ENCODE data around the gene HS6ST2.

HS6ST2 gene

DNA sequence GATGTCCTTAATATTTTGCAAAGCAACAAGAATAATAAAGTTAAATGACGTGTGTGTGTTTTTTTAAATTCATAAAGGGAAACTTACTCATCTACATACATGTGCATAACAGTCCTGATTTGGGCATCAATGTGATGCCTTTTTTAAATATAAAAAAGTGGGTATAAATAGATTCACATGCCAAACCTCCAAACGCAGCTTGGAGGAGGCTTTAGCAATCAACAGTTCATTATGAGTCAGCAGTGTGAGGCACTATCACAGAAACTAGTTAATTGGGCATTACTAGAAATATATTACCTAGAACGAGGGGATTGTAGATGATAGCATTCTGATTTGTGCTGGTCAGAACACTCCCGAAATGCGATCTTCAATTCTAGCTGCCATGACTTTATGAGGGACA lies 115.1 kb downstream of the HS6ST2 start:
- DNase-seq: no peak

DNA sequence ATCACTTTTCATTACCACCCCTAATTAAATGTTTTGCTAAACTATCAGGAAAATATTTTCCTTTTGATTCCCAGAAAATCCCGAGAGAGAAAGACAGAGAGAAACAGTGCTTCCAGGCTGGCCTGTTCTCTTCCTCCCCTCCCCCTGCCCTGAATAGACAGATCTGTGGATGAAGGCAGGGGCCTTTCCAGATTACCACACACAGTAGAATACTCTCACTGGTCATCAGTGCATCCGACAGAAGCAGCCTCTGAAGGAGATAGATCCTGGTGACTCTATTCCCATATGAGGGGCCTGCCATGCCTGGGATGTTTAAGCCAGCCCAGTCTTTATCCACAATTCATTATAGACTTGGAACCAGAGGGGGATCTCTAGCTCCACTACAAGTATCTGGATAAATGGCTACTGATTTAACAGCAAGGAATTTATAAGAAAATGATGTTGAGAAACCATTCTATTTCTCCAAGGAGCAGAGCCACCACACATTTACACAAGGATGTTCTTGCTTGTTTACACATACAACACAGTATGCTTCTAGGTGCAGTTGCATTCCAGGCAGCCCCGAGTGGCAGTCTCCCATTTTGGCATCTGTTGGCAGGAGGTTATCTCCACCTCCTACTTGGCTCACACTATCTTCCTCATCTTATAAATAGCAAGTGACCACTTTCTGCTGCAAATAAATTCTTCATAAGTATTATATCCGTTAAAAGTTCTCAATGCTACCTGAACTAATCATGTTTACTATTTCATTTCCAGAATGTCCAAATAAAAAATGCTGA lies 115.8 kb downstream of the HS6ST2 start:
- no peak for DNase-seq

DNA sequence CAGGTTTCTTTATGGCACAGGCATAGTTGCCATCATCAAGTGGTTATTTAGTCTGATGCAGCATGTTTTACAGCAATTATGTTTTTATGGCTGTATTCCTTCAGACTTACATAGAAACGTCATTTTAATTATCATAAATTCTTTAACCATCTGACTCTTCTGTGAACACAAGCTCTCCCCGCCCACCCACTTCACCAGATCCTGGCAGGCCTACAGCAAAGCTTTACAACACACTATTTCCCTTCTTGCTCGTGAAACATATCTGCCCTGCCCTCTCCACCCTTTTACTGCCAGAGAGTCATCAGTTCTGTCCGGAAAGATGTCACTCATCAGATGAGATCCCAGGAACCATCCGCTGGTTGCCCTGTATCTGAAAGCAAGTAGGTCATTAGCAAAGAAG lies 120.5 kb downstream of the HS6ST2 start:
- no peak for DNase-seq

DNA sequence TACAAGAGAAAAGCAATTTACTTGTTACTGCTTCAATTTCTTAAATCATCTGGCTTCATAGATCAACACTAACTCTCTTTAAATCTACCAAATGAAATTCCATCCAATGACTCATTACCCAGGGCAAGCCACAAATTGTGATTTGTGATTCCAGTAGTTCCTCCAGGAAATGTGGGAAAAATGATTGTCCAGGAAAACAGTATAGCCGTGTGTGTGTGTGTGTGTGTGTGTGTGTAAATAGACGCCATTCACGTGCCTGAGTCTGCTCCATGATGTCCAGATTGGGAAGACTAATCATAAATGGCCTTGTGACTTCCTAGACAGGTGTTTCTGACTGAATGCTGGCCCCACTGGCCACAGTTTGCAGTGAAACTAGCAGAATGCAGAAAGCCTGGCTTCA lies 121.3 kb downstream of the HS6ST2 start:
- no peak for DNase-seq

DNA sequence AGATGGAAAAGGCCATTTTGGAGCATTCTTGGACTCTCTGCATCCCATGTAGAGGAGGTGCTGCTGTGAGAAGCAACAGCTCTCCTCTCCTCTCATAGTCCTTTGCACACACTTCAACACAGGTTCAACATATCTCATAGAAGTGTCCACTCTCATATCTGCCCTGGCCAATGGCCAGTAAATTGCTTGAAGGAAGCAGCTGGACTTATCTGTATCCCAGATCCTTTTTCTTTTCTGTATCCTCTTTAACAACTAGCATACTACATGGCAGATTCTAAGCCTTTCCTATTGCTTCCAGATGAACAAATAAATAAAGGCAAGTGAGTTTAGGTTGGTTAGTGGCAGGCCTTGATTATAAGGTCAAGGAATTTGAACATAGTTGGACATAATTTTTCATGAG lies 122.0 kb downstream of the HS6ST2 start:
- no peak for DNase-seq

DNA sequence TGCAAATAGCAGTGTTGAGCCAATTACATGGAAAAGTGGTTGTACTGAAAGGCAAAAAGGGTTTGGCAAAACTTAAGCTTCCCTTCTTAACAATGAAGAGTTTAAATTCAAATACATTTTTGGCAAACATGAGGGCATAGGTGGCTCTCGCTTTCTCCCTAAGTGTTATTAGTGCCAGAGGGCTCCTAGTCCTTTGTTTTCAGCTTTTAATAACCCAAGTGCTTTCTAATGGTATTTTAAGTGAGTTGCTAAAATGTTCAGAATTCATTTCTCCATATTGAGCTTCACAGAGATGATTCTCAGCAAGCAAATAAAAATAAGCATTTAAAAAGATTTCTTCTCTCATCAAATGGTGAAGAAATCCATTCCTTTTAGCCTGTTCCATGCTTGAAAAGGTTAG lies 123.7 kb downstream of the HS6ST2 start:
- no peak for DNase-seq

DNA sequence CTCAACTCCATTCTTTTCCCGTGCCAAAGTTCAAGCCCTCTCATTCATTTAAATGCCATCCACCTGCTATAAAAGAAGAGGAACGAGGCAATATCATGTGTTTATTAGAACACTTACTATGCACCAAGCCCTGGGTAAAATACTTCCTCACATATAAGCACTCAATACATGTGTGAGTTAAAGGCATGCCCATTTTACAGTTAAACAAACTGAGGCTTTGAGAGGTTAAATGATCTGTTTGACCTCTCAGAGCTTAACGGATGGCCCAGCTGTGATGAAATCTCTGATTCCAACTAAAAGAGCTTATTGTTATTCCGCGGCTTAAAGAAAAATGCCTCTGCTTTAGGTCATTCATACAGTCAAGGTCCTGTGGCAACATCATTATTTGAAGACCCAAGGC lies 124.3 kb downstream of the HS6ST2 start:
- DNase-seq: no peak

DNA sequence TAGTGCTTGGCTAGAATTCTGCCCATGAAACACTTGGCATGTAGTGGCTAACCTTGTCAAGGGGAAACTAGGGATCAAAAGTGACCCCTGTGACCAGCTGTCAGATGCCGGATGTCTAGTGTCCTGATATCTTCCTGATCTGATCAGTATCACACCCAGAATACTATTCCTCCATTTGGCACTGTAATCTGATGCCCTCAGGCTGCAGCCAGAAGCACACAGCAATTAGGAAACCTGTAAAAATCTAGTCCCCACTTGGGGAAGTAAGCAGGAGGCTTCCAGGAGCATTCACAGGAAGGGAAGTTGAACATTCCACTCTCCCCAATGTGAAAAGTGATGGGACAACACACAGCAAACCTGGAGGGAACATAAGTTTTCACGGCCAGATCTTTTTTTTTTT lies 125.1 kb downstream of the HS6ST2 start:
- DNase-seq: no peak

DNA sequence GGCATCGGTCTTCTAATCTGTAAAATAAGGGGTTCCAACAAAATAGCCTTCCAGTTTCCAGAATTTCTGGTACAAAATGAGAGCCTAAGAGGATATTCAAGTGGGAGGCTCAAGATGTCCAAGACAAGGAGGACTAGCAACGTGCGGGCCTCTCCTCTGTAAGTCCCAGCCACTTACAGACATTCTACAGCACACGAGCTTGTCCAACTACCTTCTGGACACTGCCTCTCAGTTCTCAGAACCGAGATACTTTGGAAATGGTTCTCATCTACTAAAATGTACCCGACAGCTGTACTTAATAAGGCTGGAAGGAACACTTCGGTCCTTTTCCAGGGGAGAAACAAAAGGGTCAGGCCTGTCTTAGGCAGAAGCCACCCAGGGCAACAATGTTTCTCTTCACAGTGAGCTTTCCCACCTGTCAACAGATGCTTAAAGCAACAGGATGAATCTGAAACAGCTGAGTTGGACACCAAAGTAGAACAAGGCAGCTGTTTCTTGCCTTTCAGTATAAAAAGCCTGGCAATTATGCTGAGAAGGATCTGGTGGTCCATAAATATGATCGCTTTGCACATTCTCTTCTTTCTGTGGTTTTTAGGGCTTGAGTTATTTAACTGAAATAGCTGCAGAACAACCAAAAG lies 127.0 kb downstream of the HS6ST2 start:
- DNase-seq: no peak

DNA sequence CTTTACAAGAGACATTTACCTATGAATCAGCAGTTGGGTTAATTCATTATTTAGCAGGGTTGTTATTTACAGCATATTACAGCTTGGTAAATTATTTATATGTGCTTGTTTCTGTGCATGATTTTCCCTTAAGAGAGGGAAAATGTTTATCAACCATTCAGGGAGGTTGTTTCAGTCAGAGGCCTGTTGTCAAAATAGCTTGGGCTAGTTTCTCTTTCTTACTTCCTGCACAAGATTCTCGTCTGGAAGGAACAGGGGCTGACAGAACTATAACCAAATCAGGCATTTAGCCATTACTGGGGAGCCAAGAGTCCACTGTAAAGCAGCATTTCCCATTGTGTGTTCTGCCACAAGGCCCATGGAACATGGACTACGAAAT lies 135.8 kb downstream of the HS6ST2 start:
- DNase-seq: no peak

DNA sequence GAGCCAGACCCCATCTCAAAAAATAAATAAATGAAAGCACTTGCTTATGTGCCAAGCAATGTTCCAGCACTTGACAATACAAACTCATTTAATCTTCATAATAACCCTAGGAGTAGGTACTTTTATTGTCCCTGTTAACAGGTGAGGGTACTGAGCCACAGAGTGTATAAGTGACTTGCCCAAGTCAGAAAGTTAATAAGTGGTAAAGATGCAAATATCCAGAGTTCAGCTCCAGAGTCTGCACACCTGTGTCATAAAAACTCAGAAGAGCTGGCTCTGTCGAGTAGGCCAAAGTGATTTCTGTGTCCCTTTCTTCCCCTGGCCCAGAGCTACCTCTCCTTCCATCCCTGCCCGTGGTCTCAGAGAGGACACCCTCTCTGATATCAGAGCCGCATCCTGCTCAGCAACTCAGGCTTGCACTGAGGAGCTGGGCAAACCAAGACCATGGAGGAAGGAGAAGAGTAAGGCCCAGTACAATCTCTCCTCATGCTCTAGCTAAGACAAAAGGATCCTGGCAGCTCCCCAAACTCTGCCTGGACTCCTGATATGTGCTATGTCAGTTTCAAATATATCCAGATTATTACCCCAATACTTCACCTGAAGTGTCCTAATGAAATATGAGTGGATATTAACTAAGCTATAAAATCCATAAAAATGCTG lies 136.3 kb downstream of the HS6ST2 start:
- no peak for DNase-seq

DNA sequence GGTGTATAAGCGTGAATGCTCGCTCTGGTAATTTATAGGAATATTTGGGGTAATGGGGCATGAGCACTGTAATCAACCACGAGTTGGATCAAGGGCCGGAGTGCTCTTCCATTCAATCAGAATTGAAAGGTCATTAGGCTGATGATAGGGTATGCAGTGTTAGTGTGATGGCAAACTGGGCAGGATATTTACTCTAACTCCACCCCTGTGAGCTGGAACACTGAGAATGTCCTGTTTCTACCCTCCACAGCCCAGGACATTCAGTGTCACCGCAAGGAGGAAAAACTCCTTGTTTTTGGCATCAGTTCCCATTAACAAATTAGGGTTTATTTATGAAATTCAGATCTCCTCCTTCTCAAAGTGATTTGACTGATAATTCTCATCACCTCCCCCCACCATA lies 137.8 kb downstream of the HS6ST2 start:
- no peak for DNase-seq

DNA sequence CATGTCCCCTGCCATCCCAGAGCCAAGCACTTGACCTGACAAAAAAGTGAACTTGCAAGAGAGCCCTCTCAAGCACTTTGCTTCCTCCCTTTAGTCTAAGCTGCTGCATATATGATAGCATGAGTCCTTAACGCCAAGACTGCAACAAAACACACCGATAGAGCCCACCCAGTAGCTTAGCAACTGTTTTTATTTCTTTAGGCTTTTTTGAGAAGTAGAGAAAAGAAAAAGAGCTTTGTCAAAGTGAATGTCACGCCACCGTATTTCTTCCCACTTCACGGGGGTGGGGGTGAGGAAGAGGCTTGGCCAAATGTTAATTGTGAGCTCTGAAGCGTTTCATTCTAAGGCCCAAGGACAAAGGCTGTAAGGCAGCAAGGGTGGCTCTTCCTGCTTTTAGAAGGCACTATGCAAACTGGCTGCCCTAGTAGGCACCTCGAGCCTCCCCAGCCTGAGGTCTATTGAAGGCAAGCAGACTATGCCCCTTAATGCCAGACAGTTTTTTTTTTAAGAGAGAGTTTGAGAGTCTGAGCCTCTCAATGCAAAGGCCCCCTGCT lies 138.6 kb downstream of the HS6ST2 start:
- no peak for DNase-seq

DNA sequence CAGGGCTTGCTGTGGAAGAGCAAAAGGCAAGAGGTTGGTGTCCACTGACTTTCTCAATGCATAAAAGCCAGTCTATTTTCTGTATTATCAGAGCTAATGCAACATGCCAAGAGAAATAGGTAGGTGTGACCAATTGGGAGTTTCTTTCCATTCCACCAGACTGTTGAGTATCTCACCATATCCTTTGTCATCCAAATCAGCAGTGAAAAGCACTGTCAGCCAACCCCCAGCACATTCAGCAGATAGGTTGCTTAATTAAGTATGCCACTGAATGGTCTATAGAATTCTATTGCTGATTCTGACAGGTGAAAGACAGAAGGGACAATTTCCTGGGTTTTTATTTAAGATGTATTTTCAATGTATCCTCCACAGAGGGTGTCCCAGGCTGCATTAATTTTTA lies 139.8 kb downstream of the HS6ST2 start:
- DNase-seq: no peak

DNA sequence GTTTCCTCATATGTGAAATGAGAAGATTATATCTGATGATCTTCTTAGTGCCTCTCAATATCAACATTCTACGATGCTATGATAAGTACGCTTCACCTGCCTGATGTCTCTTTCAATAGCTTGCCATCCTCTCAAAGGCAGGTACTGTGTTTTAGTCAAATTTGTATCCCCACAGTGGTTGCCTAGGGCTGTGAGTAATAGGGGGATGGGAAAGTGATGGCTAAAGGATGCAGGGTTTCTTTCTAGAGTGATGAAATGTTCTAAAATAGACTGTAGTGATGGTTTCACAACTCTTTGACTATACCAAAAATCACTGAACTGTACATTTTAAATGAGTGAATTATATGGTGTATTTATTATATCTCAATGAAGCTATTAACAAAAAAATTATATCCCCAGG lies 142.8 kb downstream of the HS6ST2 start:
- no peak for DNase-seq

DNA sequence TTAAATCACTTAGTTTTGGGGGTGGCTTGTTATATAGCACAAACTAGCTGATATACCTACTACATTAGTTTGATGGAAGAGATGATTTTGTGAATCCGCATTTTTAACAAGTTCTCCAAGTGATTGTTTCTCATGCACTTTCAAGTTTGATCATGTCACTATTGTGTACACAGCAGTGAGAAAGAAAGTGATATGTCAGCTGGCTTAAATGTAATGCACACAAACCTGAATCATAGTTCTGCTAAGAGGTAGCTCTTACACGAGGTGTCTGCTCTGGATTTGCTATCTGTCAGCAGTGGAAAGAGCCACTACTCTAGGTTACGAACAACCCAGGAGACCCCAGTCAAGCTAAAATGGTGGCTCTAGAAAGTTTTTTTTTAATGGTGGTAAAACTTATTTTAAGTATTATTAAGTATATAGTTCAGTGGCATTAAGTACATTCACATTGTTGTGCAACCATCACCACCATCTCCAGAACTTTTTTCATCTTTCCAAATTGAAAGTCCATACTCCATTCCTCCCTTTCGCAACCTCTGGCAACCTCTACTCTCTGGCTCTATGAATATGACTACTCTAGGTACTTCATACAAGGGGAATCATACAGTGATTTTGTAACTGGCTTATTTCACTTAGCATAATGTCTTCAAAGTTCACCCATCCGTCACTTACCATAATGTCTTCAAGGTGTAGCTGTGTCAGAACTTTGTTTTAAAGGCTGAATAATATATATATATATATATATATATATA lies 147.3 kb downstream of the HS6ST2 start:
- DNase-seq: no peak

DNA sequence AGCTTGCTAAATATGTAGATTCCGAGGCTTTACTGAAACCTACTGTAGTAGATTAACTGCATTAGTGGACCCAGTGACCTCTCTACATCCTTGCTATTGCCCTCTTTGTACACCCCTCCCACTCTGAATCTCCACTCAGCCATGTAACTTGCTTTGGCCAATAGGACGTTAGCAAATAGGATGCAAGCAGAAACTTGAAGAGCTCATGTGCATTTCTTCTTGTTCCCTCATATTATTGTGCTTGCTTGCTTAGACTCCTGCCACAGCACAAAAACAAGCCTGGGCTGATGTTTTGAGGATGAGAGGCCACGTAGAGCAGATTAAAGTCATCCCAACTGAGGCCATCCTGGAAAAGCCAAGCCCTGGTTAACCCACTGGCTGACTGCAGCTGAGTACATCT lies 147.9 kb downstream of the HS6ST2 start:
- no peak for DNase-seq

DNA sequence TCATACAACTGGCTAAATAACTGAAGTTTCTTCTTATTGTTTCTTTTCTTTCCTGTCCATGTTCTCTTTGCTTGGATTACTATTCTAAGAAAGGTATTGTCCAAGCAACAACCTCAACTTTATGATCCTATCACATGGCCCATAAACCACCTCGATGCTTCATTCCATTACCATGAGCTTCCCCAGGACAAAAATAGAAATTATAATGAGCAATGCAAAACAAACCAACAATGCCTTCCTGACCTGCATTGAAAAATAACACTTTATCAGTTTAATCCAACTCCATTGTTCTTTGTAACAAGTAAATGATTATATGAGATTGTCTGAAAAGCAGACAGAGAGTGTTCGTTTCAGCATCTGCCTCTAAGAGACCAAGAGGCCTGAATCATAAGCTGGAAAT lies 148.8 kb downstream of the HS6ST2 start:
- DNase-seq: no peak

DNA sequence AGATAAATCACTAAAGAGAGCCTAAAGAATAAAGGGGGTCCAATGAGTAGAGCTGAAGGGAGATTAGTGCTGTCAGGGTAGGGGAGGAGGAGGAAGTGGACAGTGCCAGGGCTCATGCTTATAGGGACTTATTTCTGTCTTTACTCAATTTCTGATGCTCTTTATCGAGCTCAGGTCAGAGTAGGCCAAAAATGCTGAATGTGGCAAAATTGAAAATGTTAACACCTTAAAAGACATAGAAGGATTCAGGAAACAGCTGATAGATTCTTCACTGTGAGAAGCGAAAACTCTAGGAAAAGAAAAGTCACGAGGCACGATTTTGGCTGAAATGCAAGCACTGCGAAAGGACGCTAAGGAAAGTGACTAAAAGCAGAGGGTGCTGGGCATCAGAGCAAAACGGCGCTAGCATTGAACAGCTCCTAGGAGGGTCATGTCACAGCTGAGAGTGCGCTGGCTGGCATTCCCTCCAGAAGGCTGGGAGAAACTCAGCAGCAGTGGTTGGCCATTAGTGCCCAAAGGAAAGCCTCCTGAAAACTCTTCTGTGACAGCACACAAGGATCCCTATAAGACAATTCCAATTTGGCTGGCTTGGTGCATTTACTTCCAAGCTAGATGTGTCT lies 150.9 kb downstream of the HS6ST2 start:
- DNase-seq: no peak

DNA sequence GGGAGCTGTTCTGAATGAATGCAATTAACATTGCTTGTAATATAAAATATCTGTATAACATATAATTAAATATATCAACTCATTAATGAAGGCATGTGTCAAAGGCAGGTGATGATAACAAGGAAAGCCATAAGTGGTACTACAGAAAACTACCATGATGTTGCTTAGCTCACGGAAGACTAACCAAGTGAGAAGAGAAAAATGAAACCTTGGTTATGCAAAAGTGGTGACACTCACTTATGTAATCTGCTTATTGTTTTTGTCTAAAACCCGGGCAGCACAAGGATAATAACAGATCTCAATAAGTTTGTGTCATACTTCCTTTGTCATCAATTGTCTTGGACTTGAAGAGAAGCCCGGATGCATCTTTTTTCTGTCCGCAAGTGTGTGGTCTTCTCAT lies 156.4 kb downstream of the HS6ST2 start:
- no peak for DNase-seq

DNA sequence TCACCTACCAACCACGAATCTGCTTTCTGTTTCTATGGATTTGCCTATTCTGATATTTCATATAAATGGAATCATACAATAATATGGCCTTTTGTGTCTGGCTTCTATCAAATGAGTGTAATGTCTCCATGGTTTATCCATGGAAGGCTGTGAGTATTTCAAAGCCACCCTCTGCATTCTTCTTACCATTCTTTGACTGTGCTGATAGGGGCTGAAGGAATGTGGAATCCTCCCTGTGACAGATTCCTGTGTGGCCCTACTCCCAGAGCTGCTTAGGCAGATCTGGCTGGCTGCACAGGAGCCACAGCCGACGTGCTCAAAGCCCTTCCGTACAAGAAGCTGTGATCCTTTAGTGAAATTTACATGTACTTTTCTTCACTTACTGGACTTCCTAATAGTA lies 163.2 kb downstream of the HS6ST2 start:
- no peak for DNase-seq

DNA sequence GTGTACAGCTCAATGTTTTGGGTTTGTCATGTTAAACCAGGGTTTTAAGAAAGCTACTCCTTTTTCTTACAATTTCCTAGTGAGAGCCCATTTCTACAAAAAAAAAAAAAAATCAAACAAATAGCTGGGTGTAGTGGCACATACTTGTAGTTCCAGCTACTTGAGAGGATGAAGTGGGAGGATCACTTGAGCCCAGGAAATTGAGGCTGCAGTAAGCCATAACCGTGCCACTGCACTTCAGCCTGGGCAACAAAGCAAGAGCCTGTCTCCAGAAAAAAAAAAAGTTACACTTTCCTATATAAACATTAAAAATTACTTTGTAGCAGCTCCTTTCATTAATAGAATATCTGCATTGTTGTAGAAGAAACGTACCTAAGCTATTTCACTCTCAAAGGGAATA lies 166.7 kb downstream of the HS6ST2 start:
- DNase-seq: no peak

DNA sequence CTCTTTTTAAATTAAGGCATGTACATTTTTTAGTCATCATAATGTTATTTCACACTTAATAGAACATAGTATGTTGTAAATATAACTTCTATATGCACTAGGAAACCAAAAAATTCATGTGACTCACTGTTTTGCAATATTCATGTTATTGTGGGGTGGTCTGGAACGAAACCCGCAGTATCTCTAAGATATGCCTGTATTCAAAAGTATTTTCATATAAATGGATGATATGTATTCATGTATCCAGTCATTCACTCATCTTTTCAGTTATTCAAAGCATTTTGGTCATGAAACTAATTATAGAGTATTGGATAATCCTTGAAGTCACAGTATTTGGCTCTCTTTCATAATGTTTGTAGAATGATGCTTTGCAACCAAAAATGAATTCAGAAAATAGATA lies 168.1 kb downstream of the HS6ST2 start:
- DNase-seq: no peak

Measured in CD4-positive, alpha-beta T cell treated with Interleukin-4 for 1 hour (primary cell).